Measurements from ENCODE around the gene SNRK. TPM values are rescaled to one million over a fixed set of nuclear protein-coding genes. Genes with fewer than 3 reads are reported as not detected.

SNRK gene
- total RNA-seq, 1 experiment from 2014 or later, result 11.8 TPM

DNA sequence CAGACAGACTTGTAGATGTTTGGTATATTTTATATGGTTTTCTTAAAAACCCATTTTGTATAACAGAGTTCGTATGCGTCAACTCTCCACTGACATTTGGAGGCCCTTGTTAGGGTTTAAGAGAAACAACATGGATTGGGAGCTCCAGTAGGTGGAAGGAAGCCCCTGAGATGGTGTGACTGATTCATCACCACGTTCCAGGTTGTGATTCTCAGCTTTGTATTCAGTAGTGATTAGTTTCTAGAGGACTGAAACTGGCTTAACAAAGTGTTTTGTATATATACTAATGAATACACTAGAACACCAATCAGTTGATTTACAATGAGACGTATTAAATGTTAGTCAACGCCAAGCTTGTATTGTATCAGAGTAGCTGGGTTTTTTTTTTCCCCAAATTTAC is 33.9 kb downstream of the SNRK start (continued):
- TF ChIP-seq, protein P1, sequence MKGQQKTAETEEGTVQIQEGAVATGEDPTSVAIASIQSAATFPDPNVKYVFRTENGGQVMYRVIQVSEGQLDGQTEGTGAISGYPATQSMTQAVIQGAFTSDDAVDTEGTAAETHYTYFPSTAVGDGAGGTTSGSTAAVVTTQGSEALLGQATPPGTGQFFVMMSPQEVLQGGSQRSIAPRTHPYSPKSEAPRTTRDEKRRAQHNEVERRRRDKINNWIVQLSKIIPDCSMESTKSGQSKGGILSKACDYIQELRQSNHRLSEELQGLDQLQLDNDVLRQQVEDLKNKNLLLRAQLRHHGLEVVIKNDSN (CRISPR knock-in tag; IDR thresholded peaks at IDR 0.05), result no peak
- TF ChIP-seq, protein P2, sequence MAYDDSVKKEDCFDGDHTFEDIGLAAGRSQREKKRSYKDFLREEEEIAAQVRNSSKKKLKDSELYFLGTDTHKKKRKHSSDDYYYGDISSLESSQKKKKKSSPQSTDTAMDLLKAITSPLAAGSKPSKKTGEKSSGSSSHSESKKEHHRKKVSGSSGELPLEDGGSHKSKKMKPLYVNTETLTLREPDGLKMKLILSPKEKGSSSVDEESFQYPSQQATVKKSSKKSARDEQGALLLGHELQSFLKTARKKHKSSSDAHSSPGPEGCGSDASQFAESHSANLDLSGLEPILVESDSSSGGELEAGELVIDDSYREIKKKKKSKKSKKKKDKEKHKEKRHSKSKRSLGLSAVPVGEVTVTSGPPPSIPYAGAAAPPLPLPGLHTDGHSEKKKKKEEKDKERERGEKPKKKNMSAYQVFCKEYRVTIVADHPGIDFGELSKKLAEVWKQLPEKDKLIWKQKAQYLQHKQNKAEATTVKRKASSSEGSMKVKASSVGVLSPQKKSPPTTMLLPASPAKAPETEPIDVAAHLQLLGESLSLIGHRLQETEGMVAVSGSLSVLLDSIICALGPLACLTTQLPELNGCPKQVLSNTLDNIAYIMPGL (CRISPR knock-in tag; IDR thresholded peaks at IDR 0.05), result no peak
- TF ChIP-seq SMAD3 (CRISPR knock-in tag; IDR thresholded peaks at IDR 0.05; ENCODE audit: borderline replicate concordance) (no peak), ZNF138 (CRISPR knock-in tag; conservative IDR thresholded peaks at IDR 0.05) (no peak), SP1 (CRISPR knock-in tag; conservative IDR thresholded peaks at IDR 0.05) (no peak), TEAD4 (CRISPR knock-in tag; IDR thresholded peaks at IDR 0.05) (no peak), GABPB1 (CRISPR knock-in tag; IDR thresholded peaks at IDR 0.05) (no peak), JAZF1 (CRISPR knock-in tag; IDR thresholded peaks at IDR 0.05) (no peak), KAT7 (CRISPR knock-in tag; IDR thresholded peaks at IDR 0.05; ENCODE audit: borderline replicate concordance) (no peak)
- TF ChIP-seq, protein P3, sequence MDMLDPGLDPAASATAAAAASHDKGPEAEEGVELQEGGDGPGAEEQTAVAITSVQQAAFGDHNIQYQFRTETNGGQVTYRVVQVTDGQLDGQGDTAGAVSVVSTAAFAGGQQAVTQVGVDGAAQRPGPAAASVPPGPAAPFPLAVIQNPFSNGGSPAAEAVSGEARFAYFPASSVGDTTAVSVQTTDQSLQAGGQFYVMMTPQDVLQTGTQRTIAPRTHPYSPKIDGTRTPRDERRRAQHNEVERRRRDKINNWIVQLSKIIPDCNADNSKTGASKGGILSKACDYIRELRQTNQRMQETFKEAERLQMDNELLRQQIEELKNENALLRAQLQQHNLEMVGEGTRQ (CRISPR knock-in tag; IDR thresholded peaks at IDR 0.05), result no peak

DNA sequence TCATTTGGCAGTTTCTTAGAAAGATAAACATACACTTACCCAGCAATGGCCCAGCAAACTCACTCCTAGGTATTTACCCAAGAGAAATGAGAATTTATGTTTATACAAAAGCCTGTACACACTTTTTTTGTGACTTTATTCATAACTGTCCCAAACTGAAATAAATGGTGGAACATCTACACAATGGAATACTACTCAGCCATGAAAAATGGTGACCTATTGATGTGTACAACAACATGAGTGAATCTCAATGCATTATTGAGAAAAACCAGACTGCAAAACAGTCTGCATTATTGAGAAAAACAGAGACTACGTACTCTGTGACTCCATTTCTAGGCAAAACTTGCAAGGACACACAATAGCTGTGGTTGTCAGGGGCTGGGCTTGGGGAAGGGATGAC is 37.2 kb downstream of the SNRK start:
- peaks cover 4% of the 10 kb centered on the region; the same call in 1 of the 2 replicates for H3K36me3 Mint-ChIP-seq
- H3K27me3 Mint-ChIP-seq (ENCODE audit: low read depth), result no peaks in the 10 kb centered on the region
- no peak for ATAC-seq
- POLR2A ChIA-PET, result no interaction called here
- H3K9me3 Mint-ChIP-seq, result peaks cover 4% of the 10 kb centered on the region
- no peak for TF ChIP-seq FOXJ3 (CRISPR knock-in tag; IDR thresholded peaks at IDR 0.05; ENCODE audit: borderline replicate concordance)
- TF ChIP-seq ATF1 (CRISPR knock-in tag; IDR thresholded peaks at IDR 0.05), result no peak
- TF ChIP-seq IRF2 (CRISPR knock-in tag; IDR thresholded peaks at IDR 0.05; ENCODE audit: borderline replicate concordance, low read depth), result no peak
- TF ChIP-seq TP53 (CRISPR knock-in tag; IDR thresholded peaks at IDR 0.05), result no peak
- TF ChIP-seq, protein P4, sequence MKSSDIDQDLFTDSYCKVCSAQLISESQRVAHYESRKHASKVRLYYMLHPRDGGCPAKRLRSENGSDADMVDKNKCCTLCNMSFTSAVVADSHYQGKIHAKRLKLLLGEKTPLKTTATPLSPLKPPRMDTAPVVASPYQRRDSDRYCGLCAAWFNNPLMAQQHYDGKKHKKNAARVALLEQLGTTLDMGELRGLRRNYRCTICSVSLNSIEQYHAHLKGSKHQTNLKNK (CRISPR knock-in tag; IDR thresholded peaks at IDR 0.05), result no peak
- TF ChIP-seq, protein P5, sequence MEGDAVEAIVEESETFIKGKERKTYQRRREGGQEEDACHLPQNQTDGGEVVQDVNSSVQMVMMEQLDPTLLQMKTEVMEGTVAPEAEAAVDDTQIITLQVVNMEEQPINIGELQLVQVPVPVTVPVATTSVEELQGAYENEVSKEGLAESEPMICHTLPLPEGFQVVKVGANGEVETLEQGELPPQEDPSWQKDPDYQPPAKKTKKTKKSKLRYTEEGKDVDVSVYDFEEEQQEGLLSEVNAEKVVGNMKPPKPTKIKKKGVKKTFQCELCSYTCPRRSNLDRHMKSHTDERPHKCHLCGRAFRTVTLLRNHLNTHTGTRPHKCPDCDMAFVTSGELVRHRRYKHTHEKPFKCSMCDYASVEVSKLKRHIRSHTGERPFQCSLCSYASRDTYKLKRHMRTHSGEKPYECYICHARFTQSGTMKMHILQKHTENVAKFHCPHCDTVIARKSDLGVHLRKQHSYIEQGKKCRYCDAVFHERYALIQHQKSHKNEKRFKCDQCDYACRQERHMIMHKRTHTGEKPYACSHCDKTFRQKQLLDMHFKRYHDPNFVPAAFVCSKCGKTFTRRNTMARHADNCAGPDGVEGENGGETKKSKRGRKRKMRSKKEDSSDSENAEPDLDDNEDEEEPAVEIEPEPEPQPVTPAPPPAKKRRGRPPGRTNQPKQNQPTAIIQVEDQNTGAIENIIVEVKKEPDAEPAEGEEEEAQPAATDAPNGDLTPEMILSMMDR (IDR thresholded peaks at IDR 0.05), result no peak
- TF ChIP-seq, protein P6, sequence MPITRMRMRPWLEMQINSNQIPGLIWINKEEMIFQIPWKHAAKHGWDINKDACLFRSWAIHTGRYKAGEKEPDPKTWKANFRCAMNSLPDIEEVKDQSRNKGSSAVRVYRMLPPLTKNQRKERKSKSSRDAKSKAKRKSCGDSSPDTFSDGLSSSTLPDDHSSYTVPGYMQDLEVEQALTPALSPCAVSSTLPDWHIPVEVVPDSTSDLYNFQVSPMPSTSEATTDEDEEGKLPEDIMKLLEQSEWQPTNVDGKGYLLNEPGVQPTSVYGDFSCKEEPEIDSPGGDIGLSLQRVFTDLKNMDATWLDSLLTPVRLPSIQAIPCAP (CRISPR knock-in tag; IDR thresholded peaks at IDR 0.05), result no peak
- TF ChIP-seq RORB (CRISPR knock-in tag; IDR thresholded peaks at IDR 0.05), result no peak
- TF ChIP-seq, protein P7, sequence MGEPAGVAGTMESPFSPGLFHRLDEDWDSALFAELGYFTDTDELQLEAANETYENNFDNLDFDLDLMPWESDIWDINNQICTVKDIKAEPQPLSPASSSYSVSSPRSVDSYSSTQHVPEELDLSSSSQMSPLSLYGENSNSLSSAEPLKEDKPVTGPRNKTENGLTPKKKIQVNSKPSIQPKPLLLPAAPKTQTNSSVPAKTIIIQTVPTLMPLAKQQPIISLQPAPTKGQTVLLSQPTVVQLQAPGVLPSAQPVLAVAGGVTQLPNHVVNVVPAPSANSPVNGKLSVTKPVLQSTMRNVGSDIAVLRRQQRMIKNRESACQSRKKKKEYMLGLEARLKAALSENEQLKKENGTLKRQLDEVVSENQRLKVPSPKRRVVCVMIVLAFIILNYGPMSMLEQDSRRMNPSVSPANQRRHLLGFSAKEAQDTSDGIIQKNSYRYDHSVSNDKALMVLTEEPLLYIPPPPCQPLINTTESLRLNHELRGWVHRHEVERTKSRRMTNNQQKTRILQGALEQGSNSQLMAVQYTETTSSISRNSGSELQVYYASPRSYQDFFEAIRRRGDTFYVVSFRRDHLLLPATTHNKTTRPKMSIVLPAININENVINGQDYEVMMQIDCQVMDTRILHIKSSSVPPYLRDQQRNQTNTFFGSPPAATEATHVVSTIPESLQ (CRISPR knock-in tag; IDR thresholded peaks at IDR 0.05), result no peak
- TF ChIP-seq ETV6 (CRISPR knock-in tag; IDR thresholded peaks at IDR 0.05), result no peak
- TF ChIP-seq, protein P8, sequence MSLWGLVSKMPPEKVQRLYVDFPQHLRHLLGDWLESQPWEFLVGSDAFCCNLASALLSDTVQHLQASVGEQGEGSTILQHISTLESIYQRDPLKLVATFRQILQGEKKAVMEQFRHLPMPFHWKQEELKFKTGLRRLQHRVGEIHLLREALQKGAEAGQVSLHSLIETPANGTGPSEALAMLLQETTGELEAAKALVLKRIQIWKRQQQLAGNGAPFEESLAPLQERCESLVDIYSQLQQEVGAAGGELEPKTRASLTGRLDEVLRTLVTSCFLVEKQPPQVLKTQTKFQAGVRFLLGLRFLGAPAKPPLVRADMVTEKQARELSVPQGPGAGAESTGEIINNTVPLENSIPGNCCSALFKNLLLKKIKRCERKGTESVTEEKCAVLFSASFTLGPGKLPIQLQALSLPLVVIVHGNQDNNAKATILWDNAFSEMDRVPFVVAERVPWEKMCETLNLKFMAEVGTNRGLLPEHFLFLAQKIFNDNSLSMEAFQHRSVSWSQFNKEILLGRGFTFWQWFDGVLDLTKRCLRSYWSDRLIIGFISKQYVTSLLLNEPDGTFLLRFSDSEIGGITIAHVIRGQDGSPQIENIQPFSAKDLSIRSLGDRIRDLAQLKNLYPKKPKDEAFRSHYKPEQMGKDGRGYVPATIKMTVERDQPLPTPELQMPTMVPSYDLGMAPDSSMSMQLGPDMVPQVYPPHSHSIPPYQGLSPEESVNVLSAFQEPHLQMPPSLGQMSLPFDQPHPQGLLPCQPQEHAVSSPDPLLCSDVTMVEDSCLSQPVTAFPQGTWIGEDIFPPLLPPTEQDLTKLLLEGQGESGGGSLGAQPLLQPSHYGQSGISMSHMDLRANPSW (CRISPR knock-in tag; conservative IDR thresholded peaks at IDR 0.05; ENCODE audit: low read depth), result no peak
- no peak overlapping the region for H3K27ac Mint-ChIP-seq
- CTCF ChIA-PET, result no interaction called here
- H3K4me1 Mint-ChIP-seq, result peaks cover 11% of the 10 kb centered on the region
- DNase-seq (ENCODE audit: low spot score), result no peak
- no peak overlapping the region for H3K4me3 Mint-ChIP-seq

Measured in WTC11 (cell line).